ENCODE measurements around the gene GMEB2.
"Not testable (repeated sequence)": the region's sequence is repeated elsewhere in the genome, so short reads cannot be mapped to it uniquely, and the experiment has no call there.

DNA sequence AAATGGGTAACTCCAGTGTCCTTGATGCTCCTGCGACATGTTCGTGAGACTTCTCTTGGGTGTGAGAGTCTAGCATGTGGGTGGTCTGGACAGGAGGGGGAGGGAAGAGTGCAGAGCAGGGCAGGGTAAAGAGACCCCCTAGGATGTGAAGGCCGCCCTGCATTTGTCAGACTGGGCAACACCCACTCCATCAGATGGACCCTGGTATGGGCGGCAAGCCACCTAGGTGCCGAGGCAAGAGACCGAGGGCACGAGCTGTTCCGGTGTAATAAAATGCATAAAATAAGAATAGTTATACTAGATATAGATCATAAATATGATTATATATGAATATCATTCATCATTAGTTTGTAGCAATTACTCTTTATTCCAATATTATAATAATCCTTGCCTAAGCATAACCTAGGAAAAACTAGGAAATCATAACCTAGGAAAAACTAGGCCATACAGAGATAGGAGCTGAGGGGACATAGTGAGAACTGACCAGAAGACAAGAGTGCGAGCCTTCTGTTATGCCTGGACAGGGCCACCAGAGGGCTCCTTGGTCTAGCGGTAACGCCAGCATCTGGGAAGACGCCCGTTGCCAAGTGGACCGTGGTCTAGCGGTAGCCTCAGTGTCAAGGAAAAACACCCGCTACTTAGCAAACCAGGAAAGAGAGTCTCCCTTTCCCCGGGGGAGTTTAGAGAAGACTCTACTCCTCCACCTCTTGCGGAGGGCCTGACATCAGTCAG is 12.9 kb downstream of the GMEB2 start:
- TF ChIP-seq POLR2A, POLR2AphosphoS5 (IDR thresholded peaks at IDR 0.05): not testable (repeated sequence)
- TF ChIP-seq, protein P1, sequence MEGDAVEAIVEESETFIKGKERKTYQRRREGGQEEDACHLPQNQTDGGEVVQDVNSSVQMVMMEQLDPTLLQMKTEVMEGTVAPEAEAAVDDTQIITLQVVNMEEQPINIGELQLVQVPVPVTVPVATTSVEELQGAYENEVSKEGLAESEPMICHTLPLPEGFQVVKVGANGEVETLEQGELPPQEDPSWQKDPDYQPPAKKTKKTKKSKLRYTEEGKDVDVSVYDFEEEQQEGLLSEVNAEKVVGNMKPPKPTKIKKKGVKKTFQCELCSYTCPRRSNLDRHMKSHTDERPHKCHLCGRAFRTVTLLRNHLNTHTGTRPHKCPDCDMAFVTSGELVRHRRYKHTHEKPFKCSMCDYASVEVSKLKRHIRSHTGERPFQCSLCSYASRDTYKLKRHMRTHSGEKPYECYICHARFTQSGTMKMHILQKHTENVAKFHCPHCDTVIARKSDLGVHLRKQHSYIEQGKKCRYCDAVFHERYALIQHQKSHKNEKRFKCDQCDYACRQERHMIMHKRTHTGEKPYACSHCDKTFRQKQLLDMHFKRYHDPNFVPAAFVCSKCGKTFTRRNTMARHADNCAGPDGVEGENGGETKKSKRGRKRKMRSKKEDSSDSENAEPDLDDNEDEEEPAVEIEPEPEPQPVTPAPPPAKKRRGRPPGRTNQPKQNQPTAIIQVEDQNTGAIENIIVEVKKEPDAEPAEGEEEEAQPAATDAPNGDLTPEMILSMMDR (IDR thresholded peaks at IDR 0.05), result not testable (repeated sequence)
